ENCODE measurements around the gene HDAC4. TPM values are rescaled to one million over a fixed set of nuclear protein-coding genes. Genes with fewer than 3 reads are reported as not detected.

Gene HDAC4
- total RNA-seq, 6 experiments from 2014 or later = 7.4 to 13.0 (median 9.5) TPM

GRCh38 chr2:239326831-239327535 lies 73.8 kb downstream of the HDAC4 start:
- TF ChIP-seq CTCF (IDR thresholded peaks at IDR 0.05) = no peak
- H3K36me3 Mint-ChIP-seq (ENCODE audit: low read depth) = peaks cover 8% of the 10 kb centered on the region
- no peaks in the 10 kb centered on the region for H3K27me3 Mint-ChIP-seq (ENCODE audit: insufficient read depth)
- H3K9me3 Mint-ChIP-seq = no peaks in the 10 kb centered on the region
- peaks cover 35% of the 10 kb centered on the region for H3K4me1 Mint-ChIP-seq (ENCODE audit: low read depth)
- H3K4me3 Mint-ChIP-seq = no peak overlapping the region
- DNase-seq = no peak
- H3K27ac Mint-ChIP-seq = no peak overlapping the region

GRCh38 chr2:239324456-239324855 lies 76.4 kb downstream of the HDAC4 start:
- peaks cover 33% of the 10 kb centered on the region for H3K4me1 Mint-ChIP-seq (ENCODE audit: low read depth)
- no peaks in the 10 kb centered on the region for H3K9me3 Mint-ChIP-seq
- H3K36me3 Mint-ChIP-seq (ENCODE audit: low read depth) = peaks cover 8% of the 10 kb centered on the region
- no peak for TF ChIP-seq CTCF (IDR thresholded peaks at IDR 0.05)
- no peak overlapping the region for H3K4me3 Mint-ChIP-seq
- no peaks in the 10 kb centered on the region for H3K27me3 Mint-ChIP-seq (ENCODE audit: insufficient read depth)
- no peak overlapping the region for H3K27ac Mint-ChIP-seq
- DNase-seq = no peak

- H3K27ac Mint-ChIP-seq = no peak overlapping the region
- DNase-seq = no peak
- H3K4me1 Mint-ChIP-seq (ENCODE audit: low read depth) = peaks cover 33% of the 10 kb centered on the region
- no peak overlapping the region for H3K4me3 Mint-ChIP-seq
- H3K36me3 Mint-ChIP-seq (ENCODE audit: low read depth) = peaks cover 8% of the 10 kb centered on the region
- no peaks in the 10 kb centered on the region for H3K27me3 Mint-ChIP-seq (ENCODE audit: insufficient read depth)
- TF ChIP-seq CTCF (IDR thresholded peaks at IDR 0.05) = no peak
- H3K9me3 Mint-ChIP-seq = no peaks in the 10 kb centered on the region
Observed at GRCh38 chr2:239323447-239323846, 77.4 kb downstream of the HDAC4 start.

- Mint-ChIP-seq H3K36me3 (ENCODE audit: low read depth) (peaks cover 8% of the 10 kb centered on the region), H3K27ac (peak overlapping the region; percentile 56), H3K4me3 (no peak overlapping the region), H3K4me1 (ENCODE audit: low read depth) (peaks cover 29% of the 10 kb centered on the region), H3K27me3 (ENCODE audit: insufficient read depth) (no peaks in the 10 kb centered on the region), H3K9me3 (no peaks in the 10 kb centered on the region)
- TF ChIP-seq CTCF (IDR thresholded peaks at IDR 0.05) = no peak
- peak; percentile 45 for DNase-seq
Observed at GRCh38 chr2:239322416-239323086, 78.3 kb downstream of the HDAC4 start.

- Mint-ChIP-seq H3K4me1 (ENCODE audit: low read depth) (peaks cover 36% of the 10 kb centered on the region), H3K36me3 (ENCODE audit: low read depth) (peaks cover 8% of the 10 kb centered on the region), H3K9me3 (no peaks in the 10 kb centered on the region), H3K4me3 (no peak overlapping the region), H3K27ac (no peak overlapping the region), H3K27me3 (ENCODE audit: insufficient read depth) (no peaks in the 10 kb centered on the region; the same call in 1 of the 2 replicates)
- DNase-seq = no peak
- TF ChIP-seq CTCF (IDR thresholded peaks at IDR 0.05) = no peak
Observed at GRCh38 chr2:239321596-239322415, 79.0 kb downstream of the HDAC4 start.
